Measurements from ENCODE around the gene ZNF609. TPM values are rescaled to one million over a fixed set of nuclear protein-coding genes. Genes with fewer than 3 reads are reported as not detected.

The ZNF609 gene
- total and polyA plus RNA-seq, 4 donors: 4.6 to 18.1 (median 8.0) TPM

DNA sequence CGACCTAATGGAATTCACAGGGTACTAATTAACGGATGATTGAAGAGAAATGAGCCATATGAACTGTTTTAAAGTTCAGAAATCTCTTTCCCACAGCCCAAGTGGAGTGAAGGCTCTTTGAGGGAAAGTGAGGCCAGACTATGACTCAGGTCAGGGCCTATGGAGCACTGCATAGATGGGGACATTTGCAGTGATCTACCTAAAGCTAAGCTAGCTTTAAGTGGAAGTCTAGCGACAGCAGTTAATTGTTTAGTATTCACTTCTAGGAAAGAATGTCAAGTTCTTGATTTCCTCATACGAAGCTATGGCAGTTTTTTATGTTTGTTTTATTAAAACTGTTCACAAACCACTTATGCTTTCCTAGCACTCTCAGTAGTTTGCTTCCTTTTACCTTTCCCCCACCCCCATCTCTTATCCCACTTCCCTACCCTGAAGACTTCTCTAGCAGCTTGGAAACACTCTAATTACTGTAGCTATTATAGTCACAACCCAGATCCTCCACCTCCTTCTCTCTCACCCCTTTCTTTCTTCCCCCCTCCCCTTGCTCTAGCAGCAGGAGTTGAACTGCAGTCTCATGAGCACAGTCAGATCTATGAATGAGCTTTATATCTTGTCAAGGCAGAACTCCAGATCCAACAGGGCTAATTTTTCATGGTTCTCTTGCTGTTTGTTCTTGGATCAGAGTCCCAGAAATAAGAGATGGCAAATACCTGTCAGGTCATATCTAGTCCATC is 6.2 kb downstream of the ZNF609 start (continued):
- TF ChIP-seq, protein P1, sequence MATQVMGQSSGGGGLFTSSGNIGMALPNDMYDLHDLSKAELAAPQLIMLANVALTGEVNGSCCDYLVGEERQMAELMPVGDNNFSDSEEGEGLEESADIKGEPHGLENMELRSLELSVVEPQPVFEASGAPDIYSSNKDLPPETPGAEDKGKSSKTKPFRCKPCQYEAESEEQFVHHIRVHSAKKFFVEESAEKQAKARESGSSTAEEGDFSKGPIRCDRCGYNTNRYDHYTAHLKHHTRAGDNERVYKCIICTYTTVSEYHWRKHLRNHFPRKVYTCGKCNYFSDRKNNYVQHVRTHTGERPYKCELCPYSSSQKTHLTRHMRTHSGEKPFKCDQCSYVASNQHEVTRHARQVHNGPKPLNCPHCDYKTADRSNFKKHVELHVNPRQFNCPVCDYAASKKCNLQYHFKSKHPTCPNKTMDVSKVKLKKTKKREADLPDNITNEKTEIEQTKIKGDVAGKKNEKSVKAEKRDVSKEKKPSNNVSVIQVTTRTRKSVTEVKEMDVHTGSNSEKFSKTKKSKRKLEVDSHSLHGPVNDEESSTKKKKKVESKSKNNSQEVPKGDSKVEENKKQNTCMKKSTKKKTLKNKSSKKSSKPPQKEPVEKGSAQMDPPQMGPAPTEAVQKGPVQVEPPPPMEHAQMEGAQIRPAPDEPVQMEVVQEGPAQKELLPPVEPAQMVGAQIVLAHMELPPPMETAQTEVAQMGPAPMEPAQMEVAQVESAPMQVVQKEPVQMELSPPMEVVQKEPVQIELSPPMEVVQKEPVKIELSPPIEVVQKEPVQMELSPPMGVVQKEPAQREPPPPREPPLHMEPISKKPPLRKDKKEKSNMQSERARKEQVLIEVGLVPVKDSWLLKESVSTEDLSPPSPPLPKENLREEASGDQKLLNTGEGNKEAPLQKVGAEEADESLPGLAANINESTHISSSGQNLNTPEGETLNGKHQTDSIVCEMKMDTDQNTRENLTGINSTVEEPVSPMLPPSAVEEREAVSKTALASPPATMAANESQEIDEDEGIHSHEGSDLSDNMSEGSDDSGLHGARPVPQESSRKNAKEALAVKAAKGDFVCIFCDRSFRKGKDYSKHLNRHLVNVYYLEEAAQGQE (IDR thresholded peaks at IDR 0.05): no peak
- no peak for TF ChIP-seq JUND (IDR thresholded peaks at IDR 0.05)

DNA sequence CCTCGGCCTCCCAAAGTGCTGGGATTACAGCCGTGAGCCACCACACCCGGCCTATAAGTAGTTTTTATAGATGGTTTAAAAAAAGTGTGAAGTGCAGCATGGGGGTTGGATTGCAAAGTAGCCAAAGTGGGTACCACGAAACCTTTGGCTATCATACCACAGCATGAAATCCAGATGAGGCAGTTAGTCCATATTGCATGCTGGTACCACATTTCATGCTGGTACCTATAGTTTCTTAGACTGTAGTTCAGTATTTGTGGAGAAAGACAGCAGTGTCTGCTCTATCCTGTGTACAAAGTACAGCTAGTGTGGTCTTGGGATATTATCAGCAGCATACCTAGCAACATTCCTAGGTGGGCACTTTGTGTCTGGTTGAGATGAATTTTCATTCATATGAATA is 11.8 kb downstream of the ZNF609 start:
- Histone ChIP-seq H3K27me3 (ENCODE audit: control insufficient read depth in 4 of 4, insufficient read depth in 4 of 4, low read length in 3 of 4) (no peaks in the 10 kb centered on the region), H3K36me3 (ENCODE audit: control insufficient read depth in 4 of 4, insufficient read depth in 3 of 4, low read depth in 1 of 4, low read length in 3 of 4) (peaks cover 0 to 3% (median 1%) of the 10 kb centered on the region in 4 donors), H3K4me3 (ENCODE audit: low read depth in 1 of 3, low read length in 3 of 3) (no peak overlapping the region), H3K27ac (ENCODE audit: low read depth in 1 of 2, low read length in 2 of 2) (no peak overlapping the region), H3K4me1 (ENCODE audit: control insufficient read depth in 4 of 4, insufficient read depth in 4 of 4, low read length in 3 of 4) (peaks cover 0 to 3% (median 0%) of the 10 kb centered on the region in 4 donors), H3K9me3 (ENCODE audit: control insufficient read depth in 4 of 4, low read length in 3 of 4) (no peaks in the 10 kb centered on the region), H3K9ac (ENCODE audit: low read depth in 1 of 2, low read length in 2 of 2) (no peak overlapping the region)
- TF ChIP-seq NR2F2 (IDR thresholded peaks at IDR 0.05) (no peak), GABPA (IDR thresholded peaks at IDR 0.05 in 1 of 2, conservative IDR thresholded peaks at IDR 0.05 in 1 of 2) (no peak), FOXA2 (IDR thresholded peaks at IDR 0.05) (no peak), FOXA1 (IDR thresholded peaks at IDR 0.05) (no peak), HNF4G (IDR thresholded peaks at IDR 0.05) (no peak), EGR1 (IDR thresholded peaks at IDR 0.05; ENCODE audit: low read depth in 2 of 2) (no peak), JUND (IDR thresholded peaks at IDR 0.05) (no peak), YY1 (IDR thresholded peaks at IDR 0.05) (no peak), HNF4A (conservative IDR thresholded peaks at IDR 0.05) (no peak), RAD21 (IDR thresholded peaks at IDR 0.05) (no peak), RXRA (IDR thresholded peaks at IDR 0.05) (no peak), SP1 (IDR thresholded peaks at IDR 0.05) (no peak)
- TF ChIP-seq, protein P2, sequence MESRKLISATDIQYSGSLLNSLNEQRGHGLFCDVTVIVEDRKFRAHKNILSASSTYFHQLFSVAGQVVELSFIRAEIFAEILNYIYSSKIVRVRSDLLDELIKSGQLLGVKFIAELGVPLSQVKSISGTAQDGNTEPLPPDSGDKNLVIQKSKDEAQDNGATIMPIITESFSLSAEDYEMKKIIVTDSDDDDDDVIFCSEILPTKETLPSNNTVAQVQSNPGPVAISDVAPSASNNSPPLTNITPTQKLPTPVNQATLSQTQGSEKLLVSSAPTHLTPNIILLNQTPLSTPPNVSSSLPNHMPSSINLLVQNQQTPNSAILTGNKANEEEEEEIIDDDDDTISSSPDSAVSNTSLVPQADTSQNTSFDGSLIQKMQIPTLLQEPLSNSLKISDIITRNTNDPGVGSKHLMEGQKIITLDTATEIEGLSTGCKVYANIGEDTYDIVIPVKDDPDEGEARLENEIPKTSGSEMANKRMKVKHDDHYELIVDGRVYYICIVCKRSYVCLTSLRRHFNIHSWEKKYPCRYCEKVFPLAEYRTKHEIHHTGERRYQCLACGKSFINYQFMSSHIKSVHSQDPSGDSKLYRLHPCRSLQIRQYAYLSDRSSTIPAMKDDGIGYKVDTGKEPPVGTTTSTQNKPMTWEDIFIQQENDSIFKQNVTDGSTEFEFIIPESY (IDR thresholded peaks at IDR 0.05): no peak
- TF ChIP-seq, protein P3, sequence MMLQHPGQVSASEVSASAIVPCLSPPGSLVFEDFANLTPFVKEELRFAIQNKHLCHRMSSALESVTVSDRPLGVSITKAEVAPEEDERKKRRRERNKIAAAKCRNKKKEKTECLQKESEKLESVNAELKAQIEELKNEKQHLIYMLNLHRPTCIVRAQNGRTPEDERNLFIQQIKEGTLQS (IDR thresholded peaks at IDR 0.05): no peak
- TF ChIP-seq, protein P4, sequence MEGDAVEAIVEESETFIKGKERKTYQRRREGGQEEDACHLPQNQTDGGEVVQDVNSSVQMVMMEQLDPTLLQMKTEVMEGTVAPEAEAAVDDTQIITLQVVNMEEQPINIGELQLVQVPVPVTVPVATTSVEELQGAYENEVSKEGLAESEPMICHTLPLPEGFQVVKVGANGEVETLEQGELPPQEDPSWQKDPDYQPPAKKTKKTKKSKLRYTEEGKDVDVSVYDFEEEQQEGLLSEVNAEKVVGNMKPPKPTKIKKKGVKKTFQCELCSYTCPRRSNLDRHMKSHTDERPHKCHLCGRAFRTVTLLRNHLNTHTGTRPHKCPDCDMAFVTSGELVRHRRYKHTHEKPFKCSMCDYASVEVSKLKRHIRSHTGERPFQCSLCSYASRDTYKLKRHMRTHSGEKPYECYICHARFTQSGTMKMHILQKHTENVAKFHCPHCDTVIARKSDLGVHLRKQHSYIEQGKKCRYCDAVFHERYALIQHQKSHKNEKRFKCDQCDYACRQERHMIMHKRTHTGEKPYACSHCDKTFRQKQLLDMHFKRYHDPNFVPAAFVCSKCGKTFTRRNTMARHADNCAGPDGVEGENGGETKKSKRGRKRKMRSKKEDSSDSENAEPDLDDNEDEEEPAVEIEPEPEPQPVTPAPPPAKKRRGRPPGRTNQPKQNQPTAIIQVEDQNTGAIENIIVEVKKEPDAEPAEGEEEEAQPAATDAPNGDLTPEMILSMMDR (IDR thresholded peaks at IDR 0.05; ENCODE audit: low read depth, low read length, missing input control): no peak
- DNase-seq (ENCODE audit: low spot score): no peak
- 95% methylated on average over 4 of the region's 4 CpGs for WGBS

Data from liver (tissue), 9 donors.